HuH-7.5 (cell line): ENCODE measurements around the gene PTPRT.
A peak's percentile ranks its signal among the peaks of the same experiment; 100 is the strongest.

ENCODE experiments used
- DNase-seq: peaks from one replicate; pipeline ENCODE4 v3.0.0; 2011; ENCODE audit warnings: low spot score

The PTPRT gene

DNA sequence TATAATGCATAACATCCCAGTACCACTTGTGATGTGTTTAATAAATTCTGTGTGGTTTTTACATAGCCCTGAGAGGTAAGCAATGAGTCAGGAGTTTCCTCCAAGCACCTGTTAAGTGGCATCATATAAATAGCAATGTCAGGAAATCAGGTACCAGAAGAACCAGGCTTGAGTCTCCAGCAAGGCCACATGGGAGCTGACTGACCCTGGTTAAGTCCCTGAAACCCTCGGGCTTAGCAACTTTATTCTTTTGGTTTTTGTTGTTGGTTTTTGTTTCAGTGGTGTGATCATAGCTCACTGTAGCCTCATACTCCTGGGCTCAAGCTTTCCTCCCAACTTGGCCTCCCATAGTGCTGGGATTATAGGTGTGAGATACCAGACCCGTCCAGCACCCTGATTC lies 70.0 kb downstream of the PTPRT start:
- no peak for DNase-seq

DNA sequence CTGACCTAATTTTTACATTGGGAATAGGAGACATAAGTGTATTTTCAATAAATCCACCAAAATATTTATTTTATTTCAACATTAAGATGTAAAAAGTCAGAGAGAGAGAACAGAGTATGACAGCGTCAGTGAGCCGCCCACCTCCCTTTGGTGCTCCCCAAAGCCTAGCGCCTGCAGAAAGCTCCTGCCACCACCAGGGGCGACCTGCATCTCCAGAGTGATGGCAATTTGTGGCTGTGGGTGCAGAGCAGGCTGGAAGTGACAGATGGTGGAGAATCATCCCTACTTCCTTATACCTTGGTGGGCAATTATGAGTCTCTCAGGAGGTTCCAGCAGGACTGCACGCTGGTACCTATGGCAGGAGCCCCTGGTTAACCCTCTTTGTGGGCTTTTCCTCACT lies 87.3 kb downstream of the PTPRT start:
- no peak for DNase-seq

DNA sequence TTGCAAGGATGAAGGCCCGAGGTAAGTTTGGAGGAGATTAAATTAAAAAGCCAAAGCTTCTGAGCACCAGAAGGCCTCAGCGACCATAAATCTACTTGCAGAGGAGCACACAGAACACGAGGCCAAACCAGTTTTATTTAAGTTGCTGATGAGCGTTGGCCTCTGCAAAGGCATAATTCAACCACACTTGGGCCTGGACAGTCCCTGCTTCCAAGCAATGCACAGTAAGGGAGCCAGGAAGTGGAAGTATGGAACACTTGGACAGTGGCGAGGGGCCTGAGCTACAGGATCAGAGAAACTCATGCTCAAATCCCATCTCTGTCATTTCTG lies 92.8 kb downstream of the PTPRT start:
- DNase-seq = no peak

DNA sequence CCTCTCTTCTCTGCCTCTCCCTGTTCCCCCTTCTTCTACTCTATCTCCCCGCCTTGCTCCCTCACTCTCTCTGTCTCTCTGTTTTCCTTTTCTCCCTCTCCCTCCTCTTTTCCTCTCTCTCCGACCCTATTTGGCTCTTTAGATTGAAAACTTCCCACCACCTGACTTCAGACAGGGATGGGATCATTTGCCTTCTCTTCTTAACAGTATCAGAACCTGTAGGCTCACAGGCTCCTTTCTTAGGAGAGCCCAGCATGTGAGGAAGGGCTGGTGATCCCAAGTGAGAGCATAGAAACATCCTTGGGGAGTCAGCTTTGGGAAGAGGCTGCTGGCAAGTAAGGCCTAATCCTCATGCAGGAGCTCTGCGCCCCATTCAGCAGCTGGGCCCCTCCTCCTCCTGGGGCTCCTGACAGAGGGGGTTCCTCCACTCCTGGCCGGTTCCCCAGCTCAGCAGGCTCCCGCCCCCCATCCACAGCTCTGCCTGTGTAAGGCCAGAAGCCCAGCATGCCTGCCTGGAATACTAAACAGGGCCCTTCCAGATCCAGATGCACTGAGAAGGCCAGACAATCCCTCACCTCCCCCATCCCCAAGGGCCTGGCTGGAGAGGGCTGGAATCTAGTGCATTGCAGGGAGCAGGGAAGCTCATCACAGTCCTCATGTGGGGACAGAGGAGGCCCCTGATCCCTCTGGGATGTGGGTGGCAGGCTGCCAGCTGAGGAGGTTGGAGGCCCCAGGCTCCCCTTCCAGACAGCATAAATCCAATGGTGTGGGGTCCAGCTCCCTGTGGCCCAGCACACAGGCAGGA lies 93.4 kb downstream of the PTPRT start:
- no peak for DNase-seq

DNA sequence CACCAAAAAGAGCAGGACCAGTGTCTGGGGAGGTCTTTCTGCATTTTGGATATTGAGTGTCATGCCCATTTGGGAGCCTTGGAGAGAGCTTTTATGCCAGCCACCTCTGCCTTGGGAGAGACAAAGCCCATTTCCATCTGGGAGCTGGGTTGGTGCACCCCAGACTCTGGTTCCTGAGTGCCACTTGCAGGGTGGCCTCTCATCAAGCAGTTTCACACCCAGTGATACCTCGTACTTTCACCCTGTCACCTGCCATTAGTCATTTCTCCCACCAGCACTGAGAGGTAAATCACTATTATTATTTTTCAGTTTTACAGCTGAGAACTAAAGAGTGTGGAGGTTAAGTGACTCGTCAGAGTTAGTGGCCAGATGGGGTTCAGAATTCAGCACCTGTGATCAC lies 94.7 kb downstream of the PTPRT start:
- DNase-seq = no peak

DNA sequence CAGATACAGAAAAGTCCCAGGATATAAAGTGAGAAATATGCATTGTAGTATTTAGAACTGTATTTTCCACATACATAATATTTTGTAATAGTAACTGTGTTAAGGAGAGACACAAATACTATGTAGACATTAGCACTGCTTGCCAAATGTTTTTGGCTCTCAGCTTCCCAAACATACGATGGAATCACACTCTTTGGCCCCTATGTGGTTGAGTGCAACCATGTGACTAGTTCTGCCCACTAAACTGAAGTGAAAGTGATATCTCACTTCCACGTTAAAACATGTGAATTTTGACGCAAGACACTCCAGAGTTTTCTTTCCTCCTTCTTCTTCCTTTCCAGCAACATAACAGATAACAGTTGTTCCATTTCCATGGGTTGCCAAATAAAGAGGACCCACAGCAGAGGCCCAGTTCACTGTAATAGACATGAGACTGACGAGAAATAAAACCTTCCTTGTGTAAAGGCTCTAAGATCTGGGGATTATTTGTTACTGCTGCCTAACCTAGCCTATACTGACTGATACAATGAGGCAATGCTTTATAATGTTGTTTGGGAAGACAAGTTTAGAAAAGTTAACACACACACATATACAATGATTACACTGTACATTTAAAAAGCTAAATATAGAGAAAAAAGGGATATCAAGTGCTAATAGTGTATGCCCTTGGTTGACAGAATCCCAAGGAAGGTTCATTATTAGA lies 97.2 kb downstream of the PTPRT start:
- no peak for DNase-seq

DNA sequence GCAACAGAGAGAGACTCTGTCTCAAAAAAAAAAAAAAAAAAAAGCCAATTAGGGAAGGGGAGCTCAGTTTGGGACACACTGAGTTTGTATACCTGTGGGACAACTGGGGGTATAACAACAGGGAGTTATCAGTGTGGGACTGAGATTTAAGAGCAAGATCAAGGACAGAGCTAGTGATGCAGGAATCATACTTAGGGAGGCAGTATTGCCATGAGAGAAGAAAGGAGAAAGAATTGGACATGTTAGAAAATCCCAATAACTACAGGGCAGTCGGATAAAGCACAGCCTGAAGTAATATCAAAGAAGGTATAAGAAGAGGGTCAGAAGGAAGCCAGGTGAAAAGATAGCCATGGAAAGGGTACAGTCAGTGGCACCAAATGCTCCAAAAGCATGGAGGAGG lies 121.2 kb downstream of the PTPRT start:
- no peak for DNase-seq

DNA sequence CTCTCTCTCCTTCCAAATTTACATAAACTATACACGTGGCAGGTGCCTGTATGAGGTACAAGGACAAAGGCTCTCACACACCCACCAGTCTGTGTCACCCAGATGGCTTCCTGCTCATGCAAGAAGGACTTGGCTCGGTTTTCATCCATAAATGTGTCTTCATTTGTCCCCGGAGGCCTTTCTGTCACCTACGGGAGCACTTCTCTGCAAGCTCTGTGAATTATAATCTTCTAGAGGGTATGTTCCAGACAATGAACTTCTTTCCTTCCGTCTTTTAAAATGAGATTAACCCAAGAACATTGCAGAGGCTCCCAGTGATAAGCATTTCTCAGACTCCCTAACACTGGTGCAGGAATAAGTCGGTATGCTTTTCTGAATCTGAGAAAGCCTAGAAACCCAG lies 123.6 kb downstream of the PTPRT start:
- DNase-seq = no peak

DNA sequence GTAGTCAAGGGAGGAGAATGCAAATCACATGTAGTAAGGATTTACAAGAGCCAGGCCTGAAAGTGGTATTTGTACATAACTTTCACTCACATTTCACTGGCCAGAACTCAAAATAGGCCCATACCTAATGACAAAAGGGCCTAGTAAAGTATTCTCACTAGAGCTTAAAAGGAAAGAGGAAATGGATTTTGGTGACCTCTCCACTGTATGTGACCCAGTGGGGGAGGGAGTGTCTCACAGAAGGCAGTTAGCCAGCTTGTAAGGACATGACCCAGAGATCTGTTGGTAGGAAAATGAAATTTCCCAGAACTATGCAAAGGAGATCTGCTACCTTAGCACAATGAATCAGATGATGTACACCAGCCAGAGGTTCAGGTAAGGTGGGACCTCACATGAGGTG lies 124.4 kb downstream of the PTPRT start:
- DNase-seq = no peak

DNA sequence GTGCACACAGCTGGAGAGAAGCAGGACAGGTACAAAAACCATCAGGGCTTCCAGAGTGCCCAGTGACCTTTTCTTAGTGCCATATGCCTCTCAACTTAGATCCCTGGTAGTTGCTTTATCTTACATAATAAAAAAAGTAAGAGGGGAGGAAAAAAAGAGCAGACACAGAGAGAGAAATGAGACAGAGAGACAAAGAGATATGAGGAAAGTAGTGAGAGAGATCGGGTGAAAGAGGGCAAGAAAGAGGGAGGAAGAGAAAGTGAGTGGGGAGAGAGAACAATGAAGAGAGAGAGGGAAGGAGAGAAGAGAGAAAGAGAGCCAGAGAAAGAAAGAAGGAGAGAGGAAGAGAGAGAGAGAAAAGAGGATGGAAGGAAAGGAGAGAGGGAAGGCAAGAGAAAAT lies 131.6 kb downstream of the PTPRT start:
- no peak for DNase-seq

DNA sequence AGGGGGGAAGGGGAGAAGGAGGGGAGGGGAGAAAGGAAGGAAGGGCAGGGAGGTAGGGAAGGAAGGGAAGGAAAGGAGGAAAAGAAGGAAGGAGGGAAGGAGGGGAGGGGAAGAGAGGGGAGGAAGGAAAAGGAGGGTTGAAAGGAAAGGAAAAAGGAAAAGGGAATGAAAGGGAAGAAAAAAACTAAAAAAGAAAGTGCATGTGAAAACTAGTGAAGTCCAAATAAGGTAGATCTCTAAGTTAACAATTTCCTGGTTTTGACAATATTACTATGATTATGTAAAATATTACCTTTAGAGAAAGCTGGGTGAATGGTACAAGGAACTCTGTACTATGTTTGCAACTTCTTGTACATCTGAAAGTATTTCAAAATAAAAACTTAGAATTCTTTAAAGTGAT lies 132.4 kb downstream of the PTPRT start:
- DNase-seq = no peak

DNA sequence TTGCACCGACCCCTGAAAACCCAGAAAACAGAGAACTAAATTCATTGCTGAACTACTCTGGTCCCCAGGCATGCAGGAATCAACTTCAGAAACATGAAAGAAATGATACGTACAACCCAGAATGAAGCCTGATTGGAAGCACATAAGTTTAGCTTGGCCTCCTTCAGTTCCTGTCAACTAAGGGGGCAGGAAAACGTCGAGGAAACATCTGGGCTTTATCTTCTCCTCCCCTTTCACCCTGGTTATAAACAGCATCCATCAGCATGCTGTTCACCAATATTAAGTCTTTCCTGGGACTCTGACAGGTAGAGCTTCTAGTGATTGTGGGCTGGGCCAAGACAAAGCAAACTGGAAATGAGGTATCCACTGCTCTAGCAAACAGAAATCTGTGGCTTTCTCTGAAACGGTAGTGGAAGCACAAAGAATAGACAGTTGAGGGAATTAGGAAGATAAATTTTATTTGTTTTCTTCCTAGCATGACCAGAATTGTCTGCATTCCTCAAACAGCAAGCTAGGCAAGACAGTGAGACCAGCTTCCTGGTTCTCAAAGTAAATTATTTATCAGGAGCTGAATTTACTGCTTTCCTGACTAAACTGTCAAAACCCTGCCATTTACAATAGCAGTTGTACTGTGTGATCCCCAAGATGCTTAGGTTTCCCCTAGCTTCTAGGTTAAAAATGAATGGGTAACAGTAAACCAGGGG lies 134.4 kb downstream of the PTPRT start:
- no peak for DNase-seq

DNA sequence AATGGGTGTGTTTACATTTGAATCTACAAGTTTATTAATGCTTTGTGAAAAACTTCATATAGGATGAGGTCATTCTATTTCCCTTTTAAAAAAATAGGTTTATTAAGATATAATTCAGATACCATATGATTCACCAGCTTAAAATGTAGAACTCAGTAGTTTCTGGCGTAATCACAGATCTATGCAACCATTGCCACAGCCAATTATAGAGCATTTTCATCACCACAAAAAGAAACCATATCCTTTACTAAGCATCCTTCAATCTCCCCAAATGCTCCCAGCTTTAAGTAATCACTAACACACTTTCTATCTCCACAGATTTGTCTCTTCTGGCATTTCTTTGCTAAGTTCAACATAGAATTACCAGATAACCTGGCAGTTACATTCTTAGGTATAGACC lies 137.2 kb downstream of the PTPRT start:
- no peak for DNase-seq

DNA sequence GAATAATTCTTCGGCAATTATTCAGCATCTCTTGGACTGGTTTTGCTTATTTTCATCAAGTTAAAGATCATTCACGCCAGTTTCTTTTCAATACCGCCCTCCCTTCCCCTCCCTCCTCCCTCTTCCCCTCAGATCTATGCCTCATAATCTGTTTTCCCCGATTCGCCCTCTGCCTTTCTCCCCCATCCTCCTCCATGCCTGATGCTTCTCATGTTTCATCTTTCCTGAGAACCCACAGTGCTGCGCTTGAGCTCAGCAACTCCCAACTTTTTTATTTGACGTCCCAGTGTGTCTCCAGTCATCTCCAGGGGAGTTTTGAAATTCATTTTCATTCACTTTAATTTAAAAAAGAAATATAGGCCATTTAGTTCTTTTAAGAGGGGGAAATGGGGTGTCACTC lies 142.7 kb downstream of the PTPRT start:
- no peak for DNase-seq

DNA sequence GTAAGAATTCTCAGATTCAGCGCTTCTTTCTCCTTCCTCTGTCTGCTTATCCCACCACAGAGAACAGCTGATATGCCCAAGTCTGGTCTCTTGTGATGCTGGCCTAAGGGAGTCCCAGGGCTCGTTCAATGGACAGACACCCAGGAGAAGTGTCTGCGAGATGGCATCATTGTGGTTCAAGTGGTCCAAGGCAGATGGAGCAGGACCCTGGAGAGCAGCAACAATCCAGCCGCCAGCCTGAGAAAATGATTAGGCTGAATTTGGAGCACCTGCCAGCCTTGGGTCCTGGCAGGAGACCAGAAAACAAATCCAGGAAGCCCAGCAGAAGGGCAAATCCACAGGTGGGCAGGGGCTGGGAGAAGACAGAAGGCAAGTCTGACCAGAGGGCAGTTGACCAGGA lies 145.8 kb downstream of the PTPRT start:
- DNase-seq = no peak

DNA sequence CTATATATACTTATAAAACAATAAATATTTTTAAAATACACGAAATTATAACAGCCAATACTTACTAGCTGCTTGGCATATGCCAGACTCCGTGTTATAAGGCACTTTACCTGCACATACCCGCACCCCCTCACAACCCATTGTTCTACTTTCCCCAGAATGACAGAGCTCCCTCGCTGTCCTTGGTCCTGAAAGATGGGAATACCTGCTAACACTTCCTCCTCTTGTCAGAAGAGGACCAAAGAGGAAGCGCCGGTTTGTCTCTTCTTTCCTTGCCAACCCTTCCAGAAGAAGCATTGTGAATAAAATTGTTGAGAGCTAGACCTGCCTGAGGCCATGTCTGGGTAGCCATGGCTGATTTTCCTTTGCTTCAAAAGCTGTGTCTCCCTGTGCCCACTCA lies 149.3 kb downstream of the PTPRT start:
- peak; percentile 15 for DNase-seq

DNA sequence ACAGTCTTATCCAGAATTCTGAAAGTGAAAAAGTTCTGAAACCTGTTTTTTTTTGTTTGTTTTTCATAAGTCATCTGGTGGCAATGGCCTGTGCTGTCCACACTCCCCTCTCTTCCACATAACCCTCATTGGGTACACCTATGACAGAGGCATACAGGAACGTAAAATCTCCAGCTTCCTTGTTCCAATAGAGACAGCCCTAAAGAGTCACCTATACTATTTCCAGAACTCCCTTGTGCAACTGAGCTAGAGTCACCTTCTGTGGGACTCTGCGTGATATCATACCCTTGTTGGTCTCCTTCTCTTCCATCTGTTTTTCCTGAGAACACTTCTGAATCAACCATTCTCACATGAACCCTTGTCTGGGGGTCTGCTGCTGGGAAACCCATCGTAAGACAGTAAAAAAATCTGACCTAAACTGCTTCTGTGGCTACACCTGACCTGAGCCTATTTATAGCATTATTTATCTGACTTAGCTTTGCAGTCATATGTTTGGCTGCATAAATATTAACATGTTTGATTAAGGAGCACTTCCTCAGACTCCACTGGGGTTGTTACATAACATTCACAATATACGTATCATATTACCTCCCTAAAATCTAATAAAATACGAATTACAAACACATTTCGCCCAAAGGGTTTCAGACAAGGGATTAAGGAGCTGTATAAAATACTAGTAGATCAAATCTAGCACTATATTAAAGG lies 151.9 kb downstream of the PTPRT start:
- DNase-seq = no peak

DNA sequence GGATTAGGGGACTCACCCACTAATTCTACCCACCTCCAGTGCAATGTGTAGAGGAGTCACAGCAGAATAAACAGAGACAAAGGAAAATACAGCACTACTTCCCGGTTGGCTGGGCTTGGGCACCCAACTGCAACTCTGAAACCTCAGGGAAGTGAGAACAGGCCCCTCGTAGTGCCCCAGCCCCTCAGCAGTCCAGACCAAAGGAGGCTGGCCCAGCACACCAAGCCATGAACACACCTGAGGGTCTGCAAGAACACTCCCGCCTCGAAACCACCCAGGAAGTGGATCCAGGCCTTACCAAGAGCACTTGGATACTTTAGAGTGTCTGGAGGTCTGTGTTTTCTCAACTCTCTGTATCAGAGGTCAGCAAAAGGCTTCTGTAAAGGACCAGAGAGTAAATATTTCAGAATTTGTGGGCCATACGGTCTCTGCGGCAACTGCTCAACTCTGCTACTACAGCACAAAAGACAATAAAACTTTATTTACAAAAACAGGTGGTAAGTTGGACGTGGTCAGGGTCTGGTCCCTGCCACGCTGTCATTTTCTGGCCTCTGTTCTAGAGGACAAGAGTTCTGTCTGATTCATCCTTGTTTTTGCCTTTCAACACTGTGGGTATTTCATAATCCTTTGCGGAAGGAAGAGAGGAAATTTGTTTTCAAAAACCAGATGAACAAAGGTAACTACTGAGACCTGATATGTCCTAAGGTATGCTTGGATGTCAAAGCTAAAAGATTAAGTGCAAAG lies 154.6 kb downstream of the PTPRT start:
- DNase-seq = no peak

DNA sequence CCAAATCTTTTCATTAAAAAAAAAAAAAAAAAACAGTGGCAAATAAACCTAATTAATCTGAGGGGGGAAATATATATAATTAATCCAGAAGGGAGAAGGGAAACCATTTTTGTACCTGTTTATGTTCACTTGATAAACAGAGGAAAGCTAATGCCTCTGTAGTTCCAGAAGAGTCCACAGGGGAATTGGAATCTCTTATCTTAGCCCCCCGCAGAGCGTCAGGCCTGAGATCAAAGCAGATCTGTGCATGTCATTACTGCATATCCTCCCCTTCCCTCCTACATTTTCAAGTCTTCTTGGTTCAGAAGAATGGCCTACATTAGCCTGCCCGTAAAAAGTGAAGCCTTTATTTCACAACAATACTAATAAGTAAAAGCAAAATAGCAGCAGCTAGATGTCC lies 157.2 kb downstream of the PTPRT start:
- no peak for DNase-seq

DNA sequence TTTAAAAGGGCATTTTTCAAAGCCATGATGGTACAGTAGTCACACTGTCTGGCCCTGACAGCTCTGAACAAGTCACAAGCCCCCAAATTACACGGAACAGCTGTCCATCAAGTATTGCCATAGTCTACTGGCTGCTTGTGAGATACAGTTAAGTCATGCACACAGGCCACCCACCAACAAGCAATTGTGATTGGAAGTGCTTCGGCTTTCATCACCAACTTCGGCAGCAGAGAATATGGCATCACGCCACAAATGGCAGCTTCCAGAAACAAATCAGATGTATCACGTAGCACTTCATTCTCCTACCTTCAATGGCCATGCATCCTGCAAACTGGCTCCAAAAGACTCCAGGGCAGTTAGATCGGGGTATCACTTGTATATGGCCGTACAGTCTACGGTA lies 160.5 kb downstream of the PTPRT start:
- DNase-seq = no peak

DNA sequence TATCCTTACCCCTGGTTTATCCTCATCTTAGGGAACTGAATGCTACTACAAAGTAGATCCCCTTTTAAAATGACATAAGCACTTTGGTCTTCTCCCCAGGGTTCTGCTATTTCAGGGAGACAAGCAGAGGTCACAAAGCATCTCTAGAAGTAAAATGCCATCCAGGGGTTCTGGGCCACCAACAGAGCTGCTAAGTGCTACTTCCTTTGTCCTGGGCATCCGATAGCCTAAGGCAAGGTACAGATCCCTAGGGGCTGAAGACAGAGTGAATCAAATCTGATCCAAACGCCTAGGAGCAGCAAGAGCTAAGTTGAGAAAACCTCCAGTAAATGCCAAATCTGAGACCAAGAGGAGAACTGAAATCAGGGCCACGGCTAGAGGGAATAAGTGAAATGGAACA lies 161.2 kb downstream of the PTPRT start:
- no peak for DNase-seq

DNA sequence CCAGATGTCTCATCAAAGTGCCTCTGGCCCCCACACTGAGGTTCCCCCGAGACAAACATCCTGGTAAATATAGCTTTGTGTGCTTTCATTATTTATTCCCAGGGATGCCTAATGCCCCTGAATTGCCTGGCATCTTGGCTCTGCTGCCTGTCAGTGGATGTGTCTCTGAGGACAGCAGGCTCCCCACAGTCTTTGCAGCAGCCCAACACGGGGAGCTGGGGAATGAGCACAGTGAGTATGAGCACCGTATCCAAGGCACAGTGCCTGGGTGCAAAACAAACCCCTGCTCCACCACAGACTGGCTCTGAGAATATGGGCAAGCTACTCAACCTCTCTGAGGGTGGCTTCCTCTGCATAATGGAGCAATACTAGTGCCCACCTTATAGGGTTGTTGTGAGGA lies 165.9 kb downstream of the PTPRT start:
- DNase-seq = no peak
